Ishikawa (cell line): ENCODE data around the gene WDR43.

Experiments used
- CEBPB ChIP-seq: IDR thresholded peaks from 2 replicates; pipeline ENCODE4 v1.6.1; 2012
- CREB1 ChIP-seq: IDR thresholded peaks from 2 replicates; pipeline ENCODE4 v1.6.1; 2012; ENCODE audit warnings: low read depth
- EGR1 ChIP-seq: IDR thresholded peaks from 2 replicates; pipeline ENCODE4 v1.6.1; 2012
- EP300 ChIP-seq: IDR thresholded peaks from 2 replicates; pipeline ENCODE4 v1.6.1; 2012; ENCODE audit warnings: borderline replicate concordance
- FOXM1 ChIP-seq: IDR thresholded peaks from 2 replicates; pipeline ENCODE4 v1.6.1; 2012; ENCODE audit warnings: low read depth, borderline replicate concordance
- NFIC ChIP-seq: IDR thresholded peaks from 2 replicates; pipeline ENCODE4 v1.6.1; 2012
- RAD21 ChIP-seq: IDR thresholded peaks from 2 replicates; pipeline ENCODE4 v1.6.1; 2012; ENCODE audit warnings: low read depth
- TAF1 ChIP-seq: IDR thresholded peaks from 2 replicates; pipeline ENCODE4 v1.6.1; 2012; ENCODE audit warnings: low read depth, mild to moderate bottlenecking
- TCF12 ChIP-seq: IDR thresholded peaks from 2 replicates; pipeline ENCODE4 v1.6.1; 2012; ENCODE audit warnings: low read depth
- TEAD4 ChIP-seq: IDR thresholded peaks from 2 replicates; pipeline ENCODE4 v1.6.1; 2012
- USF1 ChIP-seq: IDR thresholded peaks from 2 replicates; pipeline ENCODE4 v1.6.1; 2012
- YY1 ChIP-seq: IDR thresholded peaks from 2 replicates; pipeline ENCODE4 v1.6.1; 2012; ENCODE audit warnings: low read depth
- ZBTB7A ChIP-seq: IDR thresholded peaks from 2 replicates; pipeline ENCODE4 v1.6.1; 2012; ENCODE audit warnings: low read depth
- TF ChIP-seq, protein P1 (sequence below): IDR thresholded peaks from 2 replicates; pipeline ENCODE4 v1.6.1; 2012; ENCODE audit warnings: low read depth, mild to moderate bottlenecking
- TF ChIP-seq, protein P2 (sequence below): IDR thresholded peaks from 2 replicates; pipeline ENCODE4 v1.6.1; 2012

WDR43 gene

GRCh38 chr2:28948160-28948559, 53.7 kb downstream of the WDR43 start:
- TF ChIP-seq YY1 = no peak
- TF ChIP-seq CREB1 = no peak
- no peak for TF ChIP-seq FOXM1

- TF ChIP-seq EP300 (no peak), FOXM1 (no peak), TCF12 (no peak), RAD21 (no peak), TEAD4 (no peak), CEBPB (no peak), EGR1 (no peak), NFIC (no peak), USF1 (no peak), ZBTB7A (no peak), CREB1 (no peak)
- TF ChIP-seq, protein P1, sequence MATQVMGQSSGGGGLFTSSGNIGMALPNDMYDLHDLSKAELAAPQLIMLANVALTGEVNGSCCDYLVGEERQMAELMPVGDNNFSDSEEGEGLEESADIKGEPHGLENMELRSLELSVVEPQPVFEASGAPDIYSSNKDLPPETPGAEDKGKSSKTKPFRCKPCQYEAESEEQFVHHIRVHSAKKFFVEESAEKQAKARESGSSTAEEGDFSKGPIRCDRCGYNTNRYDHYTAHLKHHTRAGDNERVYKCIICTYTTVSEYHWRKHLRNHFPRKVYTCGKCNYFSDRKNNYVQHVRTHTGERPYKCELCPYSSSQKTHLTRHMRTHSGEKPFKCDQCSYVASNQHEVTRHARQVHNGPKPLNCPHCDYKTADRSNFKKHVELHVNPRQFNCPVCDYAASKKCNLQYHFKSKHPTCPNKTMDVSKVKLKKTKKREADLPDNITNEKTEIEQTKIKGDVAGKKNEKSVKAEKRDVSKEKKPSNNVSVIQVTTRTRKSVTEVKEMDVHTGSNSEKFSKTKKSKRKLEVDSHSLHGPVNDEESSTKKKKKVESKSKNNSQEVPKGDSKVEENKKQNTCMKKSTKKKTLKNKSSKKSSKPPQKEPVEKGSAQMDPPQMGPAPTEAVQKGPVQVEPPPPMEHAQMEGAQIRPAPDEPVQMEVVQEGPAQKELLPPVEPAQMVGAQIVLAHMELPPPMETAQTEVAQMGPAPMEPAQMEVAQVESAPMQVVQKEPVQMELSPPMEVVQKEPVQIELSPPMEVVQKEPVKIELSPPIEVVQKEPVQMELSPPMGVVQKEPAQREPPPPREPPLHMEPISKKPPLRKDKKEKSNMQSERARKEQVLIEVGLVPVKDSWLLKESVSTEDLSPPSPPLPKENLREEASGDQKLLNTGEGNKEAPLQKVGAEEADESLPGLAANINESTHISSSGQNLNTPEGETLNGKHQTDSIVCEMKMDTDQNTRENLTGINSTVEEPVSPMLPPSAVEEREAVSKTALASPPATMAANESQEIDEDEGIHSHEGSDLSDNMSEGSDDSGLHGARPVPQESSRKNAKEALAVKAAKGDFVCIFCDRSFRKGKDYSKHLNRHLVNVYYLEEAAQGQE = no peak
- TF ChIP-seq, protein P2, sequence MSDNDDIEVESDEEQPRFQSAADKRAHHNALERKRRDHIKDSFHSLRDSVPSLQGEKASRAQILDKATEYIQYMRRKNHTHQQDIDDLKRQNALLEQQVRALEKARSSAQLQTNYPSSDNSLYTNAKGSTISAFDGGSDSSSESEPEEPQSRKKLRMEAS = no peak
Observed at GRCh38 chr2:28949190-28949589, 54.7 kb downstream of the WDR43 start.

GRCh38 chr2:28949617-28950305, 55.3 kb downstream of the WDR43 start:
- TF ChIP-seq CEBPB = 0 out of 2 replicates have a peak, but pooled peaks have one; percentile 10
- no peak for TF ChIP-seq TCF12

- TF ChIP-seq ZBTB7A (no peak), TEAD4 (0 out of 2 replicates have a peak, but pooled peaks have one; percentile 7), TAF1 (no peak)
Observed at GRCh38 chr2:28950941-28951630, 56.6 kb downstream of the WDR43 start.

GRCh38 chr2:28951910-28952835, 57.7 kb downstream of the WDR43 start:
- TF ChIP-seq FOXM1 (no peak), CREB1 (no peak), TEAD4 (no peak), YY1 (no peak), USF1 (no peak), NFIC (no peak), ZBTB7A (no peak), EGR1 (no peak)
- TF ChIP-seq, protein P2 = no peak
- TF ChIP-seq, protein P1 = no peak

DNA sequence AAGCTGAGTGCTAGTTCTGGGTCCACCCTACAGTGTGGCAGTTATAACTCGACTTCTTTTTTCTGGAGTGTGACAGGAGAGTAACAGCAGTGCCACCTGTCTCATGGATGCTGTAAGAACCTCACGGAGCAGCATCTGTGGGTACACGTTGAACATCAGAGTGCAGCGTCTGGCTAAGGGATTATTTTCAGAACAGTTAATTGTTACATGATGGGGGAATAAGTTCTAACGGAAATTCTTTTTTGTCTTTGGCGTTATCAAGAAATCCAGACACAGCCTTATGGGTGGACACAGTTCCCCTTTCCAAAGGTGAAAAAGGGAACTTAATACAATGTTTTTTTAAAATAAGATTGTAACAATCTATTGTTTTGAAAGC, 58.4 kb downstream of the WDR43 start:
- TF ChIP-seq TCF12 = no peak
- no peak for TF ChIP-seq NFIC
- peak; percentile 20; the same call in 1 of the 2 replicates for TF ChIP-seq RAD21
